ENCODE results near the gene HK2.

- TF ChIP-seq CTCF (IDR thresholded peaks at IDR 0.05) (no peak), POLR2A (IDR thresholded peaks at IDR 0.05) (no peak), POLR2AphosphoS5 (IDR thresholded peaks at IDR 0.05) (no peak)
These were observed 84.0 kb downstream of the HK2 start for GRCh38 chr2:74917702-74918619.
